ENCODE measurements around the gene GNG7. TPM values are rescaled to one million over a fixed set of nuclear protein-coding genes. Genes with fewer than 3 reads are reported as not detected.
"Not testable (repeated sequence)": the region's sequence is repeated elsewhere in the genome, so short reads cannot be mapped to it uniquely, and the experiment has no call there.

Gene GNG7
- total RNA-seq, 1 donor: not detected

GRCh38 chr19:2495651-2496316, 206.7 kb downstream of the GNG7 start:
- no peak for TF ChIP-seq CTCF (IDR thresholded peaks at IDR 0.05; ENCODE audit: insufficient read depth, low read depth, low read length)
- peak overlapping the region; percentile 69 for H3K4me3 ChIP-seq (ENCODE audit: low read depth, low read length)
- peak; percentile 42 for DNase-seq (ENCODE audit: low read depth)

- no peak for TF ChIP-seq CTCF (IDR thresholded peaks at IDR 0.05; ENCODE audit: insufficient read depth, low read depth, low read length)
- peak overlapping the region; percentile 69 for H3K4me3 ChIP-seq (ENCODE audit: low read depth, low read length)
- peak; percentile 77 for DNase-seq (ENCODE audit: low read depth)
Measured at GRCh38 chr19:2495130-2495641, 207.3 kb downstream of the GNG7 start.

- no peak for TF ChIP-seq CTCF (IDR thresholded peaks at IDR 0.05; ENCODE audit: insufficient read depth, low read depth, low read length)
- H3K4me3 ChIP-seq (ENCODE audit: low read depth, low read length): peak overlapping the region; percentile 69
- peak; percentile 92 for DNase-seq (ENCODE audit: low read depth)
Measured at GRCh38 chr19:2494447-2495129, 207.9 kb downstream of the GNG7 start.

- TF ChIP-seq CTCF (IDR thresholded peaks at IDR 0.05; ENCODE audit: insufficient read depth, low read depth, low read length): no peak
- H3K4me3 ChIP-seq (ENCODE audit: low read depth, low read length): peak overlapping the region; percentile 69
- DNase-seq (ENCODE audit: low read depth): peak; percentile 72
Measured at GRCh38 chr19:2494084-2494446, 208.4 kb downstream of the GNG7 start.

- H3K4me3 ChIP-seq (ENCODE audit: low read depth, low read length); DNase-seq (ENCODE audit: low read depth): not testable (repeated sequence)
Measured at GRCh38 chr19:2493448-2493847, 209.0 kb downstream of the GNG7 start.

GRCh38 chr19:2492870-2493269, 209.6 kb downstream of the GNG7 start:
- no peak for TF ChIP-seq CTCF (IDR thresholded peaks at IDR 0.05; ENCODE audit: insufficient read depth, low read depth, low read length)
- no peak overlapping the region for H3K4me3 ChIP-seq (ENCODE audit: low read depth, low read length)
- no peak for DNase-seq (ENCODE audit: low read depth)

- DNase-seq (ENCODE audit: low read depth): peak; percentile 87
- TF ChIP-seq CTCF (IDR thresholded peaks at IDR 0.05; ENCODE audit: insufficient read depth, low read depth, low read length): no peak
- no peak overlapping the region for H3K4me3 ChIP-seq (ENCODE audit: low read depth, low read length)
Measured at GRCh38 chr19:2491130-2491801, 211.2 kb downstream of the GNG7 start.
